Suprapubic skin (tissue), 4 donors: Measurements from ENCODE around the gene ZNF19.

ENCODE experiments used
- CTCF ChIP-seq, 2 donors: fragments of 200-600 bp in 1 of 2; fragments of 450-650 bp in 1 of 2; sonication (generic) in 1 of 2; IDR thresholded peaks; one replicate each; pipeline ENCODE4 v1.5.1; 2016 to 2019; ENCODE audit warnings: antibody characterized with exemption in 2 of 2, mild to moderate bottlenecking in 1 of 2, moderate library complexity in 1 of 2
- EP300 ChIP-seq: sonication (generic); formaldehyde crosslinking; IDR thresholded peaks from one replicate; pipeline ENCODE4 v1.6.1; 2017; ENCODE audit warnings: antibody characterized with exemption
- POLR2A ChIP-seq, 2 donors: fragments of 450-650 bp; IDR thresholded peaks; one replicate each; pipeline ENCODE4 v1.6.1; 2017; ENCODE audit warnings: antibody characterized with exemption in 2 of 2, mild to moderate bottlenecking in 2 of 2, moderate library complexity in 2 of 2
- POLR2AphosphoS5 ChIP-seq, 3 donors: sonication (generic); formaldehyde crosslinking; IDR thresholded peaks; one replicate each; pipeline ENCODE4 v1.6.1; 2017; ENCODE audit warnings: antibody characterized with exemption in 3 of 3

GRCh38 chr16:71431991-71432390, 57.1 kb downstream of the ZNF19 start:
- TF ChIP-seq CTCF (IDR thresholded peaks at IDR 0.05) (no peak), EP300 (no peak), POLR2AphosphoS5 (IDR thresholded peaks at IDR 0.05) (no peak), POLR2A (IDR thresholded peaks at IDR 0.05) (no peak)
